22Rv1 (cell line): ENCODE data around the gene SORBS1.

ENCODE experiments used
- CTCF ChIP-seq: fragments of 450-650 bp; IDR thresholded peaks from 2 replicates; pipeline ENCODE4 v1.5.1; 2017; ENCODE audit warnings: mild to moderate bottlenecking
- ZFX ChIP-seq: fragments of 450-650 bp; IDR thresholded peaks from 2 replicates; pipeline ENCODE4 v1.6.1; 2017; ENCODE audit warnings: antibody characterized with exemption, borderline replicate concordance

- TF ChIP-seq CTCF (no peak), ZFX (no peak)
Measured at GRCh38 chr10:95264227-95265051, 296.7 kb downstream of the SORBS1 start.
